NOMO-1 (cell line): ENCODE data around the gene ME3.

Source experiments
- DNase-seq, 2 experiments: peaks; one replicate each; lab custom pipeline; 2025; ENCODE audit not compliant: unreplicated experiment in 2 of 2; lab: John Stamatoyannopoulos, UW

Gene ME3

DNA sequence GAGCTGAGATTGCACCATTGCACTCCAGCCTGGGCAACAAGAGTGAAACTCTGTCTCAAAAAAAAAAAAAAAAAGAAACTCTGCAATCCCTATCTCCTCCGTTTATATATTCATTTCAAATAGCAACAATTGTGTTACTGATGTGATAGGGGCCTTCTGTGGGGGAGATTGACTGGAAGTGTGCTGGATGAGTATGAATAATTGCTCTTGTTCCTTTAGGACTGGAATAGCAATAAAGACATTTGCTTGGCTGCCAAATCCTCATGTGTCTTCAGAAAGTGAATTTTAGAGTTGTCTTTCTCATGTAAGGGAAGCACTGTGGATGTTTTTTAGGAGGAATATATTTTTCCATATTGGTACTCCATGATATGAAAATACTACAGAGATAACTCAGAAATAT is 21.1 kb upstream of the ME3 start:
- DNase-seq: no peak

DNA sequence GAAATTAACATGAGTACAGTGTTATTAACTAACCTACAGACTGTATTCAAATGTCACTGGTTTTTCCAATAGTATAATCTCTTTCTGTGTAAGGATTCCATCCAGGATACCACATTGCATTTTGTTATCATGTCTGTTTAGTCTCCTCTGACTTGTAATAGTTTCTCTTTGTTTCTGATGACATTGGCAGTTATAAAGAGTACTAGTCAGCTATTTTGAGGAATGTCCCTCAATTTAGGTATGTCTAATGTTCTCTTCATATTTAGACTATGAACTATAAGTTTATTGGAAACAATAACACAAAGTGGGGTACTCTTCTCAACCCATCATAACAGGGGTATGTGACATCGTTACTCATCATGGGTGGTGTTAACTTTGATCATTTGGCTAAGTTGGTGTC is 20.3 kb upstream of the ME3 start:
- no peak for DNase-seq

DNA sequence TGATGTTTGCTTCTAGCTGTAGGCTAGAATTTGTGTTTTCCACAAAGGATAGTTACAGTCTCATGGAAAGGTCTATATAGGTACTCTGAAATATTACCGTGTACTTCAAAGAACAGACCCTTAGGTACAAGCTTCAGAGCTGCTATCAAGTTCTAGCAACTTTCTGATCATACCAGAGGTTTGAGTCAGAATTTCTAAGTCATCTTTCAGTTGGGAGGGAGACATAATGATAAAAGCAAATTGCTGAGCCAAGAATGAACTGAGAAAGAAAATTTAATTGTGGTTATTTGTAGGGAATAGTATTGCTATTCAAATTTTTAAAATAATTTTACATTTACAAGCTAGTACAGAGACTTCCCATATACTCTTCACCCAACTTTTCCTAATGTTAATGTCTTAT is 19.9 kb upstream of the ME3 start:
- DNase-seq: no peak

DNA sequence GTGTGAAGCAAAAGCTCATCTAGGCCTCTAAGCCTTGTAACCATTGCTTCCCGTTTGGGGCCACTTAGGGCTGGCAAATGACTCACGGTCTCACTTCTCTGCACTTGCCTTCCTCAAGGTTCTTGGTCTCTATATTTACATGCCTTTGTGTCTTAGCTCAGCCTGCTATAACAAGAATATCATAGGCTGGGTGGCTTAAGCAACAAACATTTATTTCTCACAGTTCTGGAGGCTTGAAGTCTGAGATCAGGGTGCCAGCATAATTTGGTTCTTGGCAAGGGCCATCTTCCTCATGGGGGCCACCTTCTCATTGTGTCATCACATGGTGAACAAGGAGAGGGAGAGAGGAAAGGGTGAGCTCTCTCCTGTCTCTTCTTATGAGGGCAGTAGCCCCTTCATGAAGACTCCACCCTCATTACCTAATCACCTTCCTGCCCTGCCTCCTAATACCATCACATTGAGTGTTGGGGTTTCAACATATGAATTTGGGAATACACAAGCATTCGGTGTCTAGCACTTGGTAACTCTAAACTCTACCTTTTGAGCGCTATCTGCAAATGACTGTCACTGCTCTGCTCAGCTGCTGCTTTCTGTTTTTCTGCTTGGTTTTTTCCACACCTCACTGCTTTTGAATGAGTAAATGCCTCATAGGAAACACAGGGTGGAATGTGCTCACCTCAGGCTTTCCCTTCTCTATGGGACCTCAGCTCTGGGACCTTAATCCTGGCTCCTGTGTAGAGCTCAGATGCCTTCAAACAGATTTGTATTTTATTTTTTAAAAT is 16.2 kb upstream of the ME3 start:
- DNase-seq: peak; percentile 90 to 95

DNA sequence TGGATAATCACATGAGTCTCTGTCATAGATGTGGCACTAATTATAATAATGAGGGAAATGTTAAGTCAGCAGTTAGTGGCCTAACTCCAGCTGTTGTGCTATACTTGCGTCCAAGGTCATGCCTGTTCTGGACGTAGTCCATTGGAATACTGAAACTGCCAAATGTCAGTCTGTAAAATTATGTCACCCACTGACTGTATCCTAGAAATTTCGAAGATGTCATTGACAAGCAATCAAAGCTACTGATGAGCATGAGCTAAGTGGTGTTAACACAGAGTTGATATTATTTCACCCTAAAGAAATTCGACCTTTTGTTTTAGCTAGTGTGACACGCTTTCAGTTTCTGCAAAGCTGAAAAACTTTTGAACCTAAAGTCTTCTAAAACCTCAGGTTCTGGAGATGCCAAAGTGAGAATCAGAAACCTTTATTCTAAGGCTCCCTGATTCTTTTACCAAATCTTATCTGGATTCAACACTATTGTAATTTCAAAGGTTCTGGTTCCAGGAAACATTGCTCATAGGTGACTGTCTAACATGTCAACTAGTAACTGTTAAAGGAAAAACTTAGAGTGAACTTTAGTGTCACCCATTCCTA is 14.9 kb upstream of the ME3 start:
- DNase-seq: no peak

- no peak for DNase-seq
Observed at GRCh38 chr11:86686531-86686930, 14.1 kb upstream of the ME3 start.

DNA sequence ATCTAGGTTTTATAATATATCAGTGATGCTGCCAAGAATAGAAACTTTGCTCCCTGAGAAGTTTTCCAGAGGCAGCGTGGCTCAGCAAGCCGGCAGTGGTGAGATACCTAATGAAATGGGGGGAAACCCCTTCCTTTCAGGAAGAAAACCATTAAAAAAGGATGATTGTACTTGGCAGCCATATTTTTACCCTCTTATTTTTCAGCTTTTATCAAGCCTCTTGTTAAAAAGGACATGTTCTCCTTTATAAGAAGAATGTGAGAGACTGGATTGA is 9.0 kb upstream of the ME3 start:
- no peak for DNase-seq

DNA sequence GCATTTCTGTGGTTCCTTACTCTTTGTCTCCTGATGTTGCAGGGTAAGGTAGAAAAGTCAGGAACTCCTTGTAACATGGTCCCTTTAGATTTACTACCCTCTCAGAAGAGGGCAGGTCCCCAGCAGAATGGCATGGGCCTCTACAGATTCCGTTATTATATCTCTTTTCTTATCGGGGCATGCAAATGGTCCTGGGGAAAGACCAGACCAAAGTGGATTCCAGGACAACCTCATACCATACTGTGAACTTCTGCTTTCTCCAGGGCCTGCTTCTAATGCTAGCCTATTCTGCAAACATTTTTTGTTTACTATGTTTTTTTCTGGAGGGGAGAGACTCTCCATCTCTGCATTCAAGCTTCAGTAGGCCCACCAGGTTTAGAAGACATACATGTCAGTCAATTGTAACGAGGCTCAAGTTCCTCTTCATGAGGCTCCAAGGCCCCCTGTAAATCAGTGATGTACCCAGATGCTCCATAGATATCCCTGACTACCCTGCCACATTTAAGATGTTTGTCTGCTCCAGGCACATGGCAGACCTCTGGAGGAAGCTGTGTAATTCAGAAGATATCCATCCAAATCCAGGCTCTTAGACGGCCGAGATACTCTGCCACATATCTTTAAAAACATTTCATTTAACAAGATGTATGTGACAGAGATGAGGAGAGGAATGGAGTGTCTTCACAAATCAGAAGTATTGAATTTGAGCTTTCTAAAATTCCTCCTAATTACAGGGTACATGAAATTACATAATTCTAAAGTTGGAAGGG is 8.5 kb upstream of the ME3 start:
- no peak for DNase-seq

DNA sequence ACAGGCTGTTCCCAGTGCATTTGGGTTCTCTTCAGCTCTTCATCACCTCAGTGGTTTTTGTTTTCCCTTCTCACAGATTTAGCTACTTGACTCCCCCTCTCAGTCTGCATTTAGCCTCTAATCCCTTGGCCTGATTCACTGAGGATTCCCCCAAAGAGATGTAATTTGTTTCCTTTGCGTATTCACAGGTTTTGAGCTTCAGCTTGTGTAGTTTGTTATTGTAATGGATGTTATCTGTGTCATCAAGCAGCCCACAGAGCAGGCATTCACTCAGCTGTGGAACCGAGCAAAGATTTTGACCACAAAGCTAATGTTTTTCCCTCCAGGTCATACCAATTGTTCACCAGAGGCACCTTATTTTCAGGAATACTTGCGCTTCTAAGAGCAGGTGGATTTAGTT is 6.4 kb upstream of the ME3 start:
- DNase-seq: no peak

GRCh38 chr11:86678296-86678695 is 5.9 kb upstream of the ME3 start:
- DNase-seq: no peak

DNA sequence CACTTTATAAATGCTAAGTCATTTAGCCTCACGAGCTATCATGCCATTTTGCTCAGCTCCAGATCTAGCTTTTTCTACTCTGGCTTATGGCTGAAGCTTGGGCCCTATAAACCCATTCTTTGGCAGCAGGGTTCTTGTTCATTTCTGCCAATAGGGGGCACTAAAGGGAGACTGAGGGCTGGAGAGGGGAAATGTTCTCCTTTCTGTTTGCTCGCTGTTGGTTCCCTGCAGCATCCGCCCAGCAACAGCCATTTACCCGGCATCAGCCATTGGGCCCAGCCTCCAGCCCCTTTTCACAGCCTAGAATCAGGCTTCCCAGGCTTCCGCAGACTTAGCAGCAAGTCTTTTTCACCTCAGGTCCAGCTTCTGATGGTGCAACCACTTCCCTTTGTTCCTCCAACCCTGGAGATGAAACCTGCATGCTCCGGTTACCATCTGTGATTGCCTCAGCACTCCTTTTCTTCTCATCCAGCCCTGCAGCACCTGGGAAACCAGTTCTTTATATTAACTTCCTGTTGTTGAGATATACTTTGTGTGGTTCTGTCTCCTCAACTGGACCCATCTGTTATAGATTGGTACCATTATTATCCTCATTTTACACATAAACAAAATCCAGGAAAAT is 4.2 kb upstream of the ME3 start:
- peak; percentile 37 to 44 for DNase-seq

GRCh38 chr11:86676010-86676409 is 3.6 kb upstream of the ME3 start:
- DNase-seq: no peak

DNA sequence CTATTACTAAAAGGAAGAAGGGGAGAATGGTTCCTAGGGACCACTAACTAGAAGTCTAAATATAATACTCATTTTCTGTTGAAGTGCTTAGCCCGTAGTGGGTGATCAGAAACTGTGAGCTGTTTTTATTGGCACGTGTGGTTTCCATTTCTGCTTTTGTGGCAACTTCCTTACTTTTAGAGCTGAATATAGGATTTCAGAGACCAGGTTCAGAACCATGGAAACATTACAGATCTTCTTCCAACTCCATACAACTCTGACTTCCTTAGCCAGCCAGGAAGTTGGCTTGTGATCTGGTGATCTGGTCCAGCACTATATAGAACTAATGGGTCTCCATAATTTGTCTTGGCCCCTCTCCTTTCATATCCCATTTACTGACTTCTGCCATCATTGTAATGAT is 2.6 kb upstream of the ME3 start:
- DNase-seq: peak; percentile 32 to 73

DNA sequence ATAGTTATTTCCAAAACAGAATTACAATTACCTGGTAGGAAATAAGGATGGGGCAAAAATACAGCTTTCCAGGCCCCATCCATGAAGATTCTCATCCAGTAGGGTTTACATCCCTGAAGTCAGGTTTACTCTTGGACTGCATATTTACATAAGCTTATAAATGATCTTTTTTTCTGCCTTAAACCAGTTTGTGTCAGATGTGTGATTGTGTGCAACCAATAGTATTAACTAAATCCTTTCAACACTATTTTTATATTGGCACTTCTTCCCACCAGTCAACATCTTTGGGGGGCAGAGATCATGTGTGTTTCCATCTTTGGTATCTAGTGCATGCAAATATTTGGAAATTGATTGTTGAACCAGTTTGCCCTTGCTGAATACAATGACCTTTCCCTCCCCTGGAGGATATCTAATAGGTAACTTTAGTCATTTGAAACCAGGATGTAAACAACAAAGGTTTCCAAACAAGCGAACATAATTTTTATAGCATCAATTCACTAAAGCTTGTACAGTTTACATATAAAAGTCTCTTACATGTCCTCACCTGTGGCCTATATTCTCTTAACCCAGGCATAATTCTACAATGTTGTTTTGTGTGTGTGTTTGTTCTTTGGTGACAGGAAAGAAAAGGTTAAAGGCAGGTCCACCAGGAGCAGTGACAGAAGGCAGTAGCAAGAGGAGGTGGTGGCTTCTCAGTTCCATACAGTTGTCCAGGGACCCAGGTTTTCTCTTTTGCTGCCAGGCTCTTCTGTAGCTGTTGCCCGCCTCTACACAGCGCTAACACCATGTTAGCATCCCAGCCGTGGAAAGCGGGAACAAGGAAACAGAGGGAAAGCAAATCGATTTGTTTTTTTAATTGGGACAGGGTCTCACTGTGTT is 1.7 kb upstream of the ME3 start:
- no peak for DNase-seq

DNA sequence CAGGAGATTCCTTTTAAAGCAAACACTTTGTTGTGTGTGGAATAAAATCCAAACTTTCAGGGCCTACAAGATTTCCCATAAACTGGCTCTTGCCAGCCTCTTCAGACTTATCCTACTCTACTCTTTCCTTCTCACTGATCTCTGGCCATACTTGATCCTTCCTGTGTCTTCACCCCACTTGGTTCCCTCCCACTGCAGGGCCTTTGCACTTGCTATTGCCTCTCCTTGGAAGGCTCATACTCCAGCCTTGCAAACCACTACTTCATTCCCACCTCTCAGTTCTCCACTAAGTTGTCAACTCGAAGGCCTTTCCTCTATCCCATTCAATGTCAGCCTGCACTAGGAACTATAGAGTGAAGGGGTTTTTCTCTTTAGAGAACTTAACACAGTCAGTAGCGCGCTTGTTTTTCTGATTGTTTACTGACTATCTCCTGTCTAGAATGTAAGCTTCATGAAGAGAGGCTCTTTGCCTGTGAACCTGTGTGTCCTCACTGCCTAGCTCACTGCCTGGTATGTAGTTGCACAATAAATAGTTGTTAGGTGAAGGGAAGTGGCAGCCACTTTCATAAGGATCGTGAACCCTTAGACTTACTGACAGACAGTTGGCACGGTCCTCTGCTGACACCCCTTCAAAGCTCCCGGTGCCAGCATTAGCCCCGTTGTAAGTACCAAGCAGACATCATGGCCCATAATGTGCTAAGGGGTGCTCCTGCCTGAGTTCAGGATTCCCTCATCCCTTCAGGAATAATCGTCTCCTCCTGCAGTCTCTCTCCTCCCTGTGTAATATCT is 833 bp upstream of the ME3 start:
- no peak for DNase-seq

DNA sequence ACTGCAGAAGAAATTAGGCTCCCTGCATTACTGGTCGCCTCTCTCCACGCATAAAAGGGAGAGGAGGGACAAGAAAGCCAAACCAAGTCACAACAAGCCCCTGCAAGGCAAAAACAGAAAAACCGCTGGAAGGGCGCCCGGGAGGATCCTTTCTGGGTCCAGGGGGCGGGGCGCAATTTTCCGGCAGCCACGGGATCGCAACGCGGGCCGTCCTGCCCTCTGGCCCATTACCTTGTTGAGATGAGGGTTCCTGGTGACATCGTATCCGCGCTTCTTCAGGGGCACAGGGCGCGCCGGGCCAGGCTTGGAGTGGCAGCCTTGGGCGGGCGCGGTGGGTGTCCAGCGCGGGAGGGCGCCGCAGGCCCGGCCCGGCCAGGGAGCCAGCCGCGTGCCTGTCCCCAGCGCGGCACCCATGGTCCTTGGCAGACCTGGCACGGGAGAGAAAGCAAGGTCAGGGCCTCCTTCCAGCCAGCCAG is 847 bp downstream of the ME3 start:
- no peak for DNase-seq

GRCh38 chr11:86670911-86671310 is 1.5 kb downstream of the ME3 start:
- DNase-seq: no peak

DNA sequence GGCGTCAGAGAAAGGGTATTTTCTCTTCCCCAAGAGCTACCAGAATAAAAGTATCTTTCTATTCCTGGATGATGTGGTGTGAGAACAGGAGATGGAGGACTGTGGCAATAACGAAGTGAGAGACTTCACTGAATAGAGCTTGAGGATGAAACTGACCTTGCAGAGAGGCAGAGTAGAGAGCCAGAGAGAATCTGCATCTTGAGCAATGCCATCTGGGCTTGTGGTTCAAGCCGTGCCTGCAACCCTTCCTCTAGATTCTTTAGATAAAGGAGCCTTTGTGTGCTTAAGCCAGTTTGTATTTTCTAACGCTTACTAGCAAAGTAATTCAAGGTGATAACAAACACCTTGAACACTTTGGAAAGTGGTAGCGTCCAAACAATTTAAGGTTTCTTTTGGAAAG is 2.2 kb downstream of the ME3 start:
- DNase-seq: peak; percentile 10 to 46

DNA sequence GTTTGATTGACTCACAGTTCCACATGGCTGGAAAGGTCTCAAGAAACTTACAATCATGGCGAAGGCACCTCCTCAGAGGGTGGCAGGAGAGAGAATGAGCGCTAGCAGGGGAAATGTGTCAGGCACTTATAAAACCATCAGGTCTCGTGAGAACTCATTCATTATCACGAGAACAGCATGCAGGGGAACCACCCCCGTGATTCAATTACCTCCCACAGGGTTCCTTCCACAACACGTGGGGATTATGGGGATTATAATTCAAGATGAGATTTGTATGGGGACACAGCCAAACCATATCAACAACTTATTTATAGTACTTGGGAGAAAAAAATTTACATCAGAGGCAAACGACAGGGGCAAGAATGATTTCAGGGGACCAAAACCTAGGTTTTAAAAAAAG is 3.0 kb downstream of the ME3 start:
- no peak for DNase-seq

GRCh38 chr11:86668929-86669328 is 3.5 kb downstream of the ME3 start:
- DNase-seq: no peak
